Neuron (in vitro differentiated cells): ENCODE data around the gene FAM47E.
"Not testable (repeated sequence)": the region's sequence is repeated elsewhere in the genome, so short reads cannot be mapped to it uniquely, and the experiment has no call there.

Experiments used
- H2AFZ ChIP-seq: one replicate; pipeline ENCODE4 v1.6.1; 2013; ENCODE audit warnings: low read depth, mild to moderate bottlenecking, inconsistent platforms, low read length, moderate library complexity
- H3K27me3 ChIP-seq: one replicate; pipeline ENCODE4 v1.6.1; 2013; ENCODE audit warnings: low read length; ENCODE audit not compliant: insufficient read depth
- H3K36me3 ChIP-seq: one replicate; pipeline ENCODE4 v1.6.1; 2013; ENCODE audit warnings: low read length; ENCODE audit not compliant: insufficient read depth
- H3K4me1 ChIP-seq: one replicate; pipeline ENCODE4 v1.6.1; 2013; ENCODE audit warnings: low read length; ENCODE audit not compliant: insufficient read depth
- H3K4me3 ChIP-seq: 2 replicates; pipeline ENCODE4 v1.5.1; 2013; ENCODE audit warnings: mild to moderate bottlenecking, low read length, moderate library complexity
- H3K9me3 ChIP-seq: one replicate; pipeline ENCODE4 v1.6.1; 2013; ENCODE audit warnings: low read length

FAM47E gene

GRCh38 chr4:76278583-76278982 is 27.1 kb downstream of the FAM47E start:
- Histone ChIP-seq H2AFZ (no peak overlapping the region), H3K9me3 (no peaks in the 10 kb centered on the region), H3K4me3 (no peak overlapping the region), H3K36me3 (no peaks in the 10 kb centered on the region), H3K27me3 (no peaks in the 10 kb centered on the region), H3K4me1 (peaks cover 11% of the 10 kb centered on the region)

GRCh38 chr4:76279462-76279861 is 27.9 kb downstream of the FAM47E start:
- Histone ChIP-seq H3K4me3 (no peak overlapping the region), H2AFZ (no peak overlapping the region), H3K36me3 (no peaks in the 10 kb centered on the region), H3K4me1 (peaks cover 11% of the 10 kb centered on the region), H3K9me3 (no peaks in the 10 kb centered on the region), H3K27me3 (no peaks in the 10 kb centered on the region)

- no peaks in the 10 kb centered on the region for H3K27me3 ChIP-seq
- no peaks in the 10 kb centered on the region for H3K9me3 ChIP-seq
- H3K36me3 ChIP-seq, result no peaks in the 10 kb centered on the region
- no peak overlapping the region for H3K4me3 ChIP-seq
- peaks cover 11% of the 10 kb centered on the region for H3K4me1 ChIP-seq
- peak overlapping the region; percentile 10 for H2AFZ ChIP-seq
These were observed 29.2 kb downstream of the FAM47E start for GRCh38 chr4:76280488-76281441.

GRCh38 chr4:76281594-76281993 is 30.1 kb downstream of the FAM47E start:
- H2AFZ ChIP-seq, H3K4me3 ChIP-seq, H3K27me3 ChIP-seq, H3K36me3 ChIP-seq, H3K9me3 ChIP-seq: not testable (repeated sequence)
- H3K4me1 ChIP-seq, result peaks cover 11% of the 10 kb centered on the region

- Histone ChIP-seq H3K4me1 (peaks cover 11% of the 10 kb centered on the region), H3K36me3 (no peaks in the 10 kb centered on the region), H3K9me3 (no peaks in the 10 kb centered on the region), H3K4me3 (no peak overlapping the region), H3K27me3 (no peaks in the 10 kb centered on the region), H2AFZ (no peak overlapping the region)
These were observed 31.6 kb downstream of the FAM47E start for GRCh38 chr4:76282941-76283689.

GRCh38 chr4:76283900-76284299 is 32.4 kb downstream of the FAM47E start:
- no peaks in the 10 kb centered on the region for H3K9me3 ChIP-seq
- H3K27me3 ChIP-seq, result no peaks in the 10 kb centered on the region
- no peak overlapping the region for H2AFZ ChIP-seq
- H3K4me1 ChIP-seq, result peaks cover 11% of the 10 kb centered on the region
- H3K36me3 ChIP-seq, result no peaks in the 10 kb centered on the region
- no peak overlapping the region for H3K4me3 ChIP-seq

- H3K9me3 ChIP-seq, H2AFZ ChIP-seq, H3K27me3 ChIP-seq, H3K4me1 ChIP-seq, H3K4me3 ChIP-seq, H3K36me3 ChIP-seq: not testable (repeated sequence)
These were observed 36.3 kb downstream of the FAM47E start for GRCh38 chr4:76287811-76288210.

GRCh38 chr4:76292730-76293129 is 41.2 kb downstream of the FAM47E start:
- Histone ChIP-seq H3K36me3 (no peaks in the 10 kb centered on the region), H3K4me1 (no peaks in the 10 kb centered on the region), H3K4me3 (no peak overlapping the region)

GRCh38 chr4:76293772-76294171 is 42.3 kb downstream of the FAM47E start:
- H3K9me3 ChIP-seq, result peaks cover 8% of the 10 kb centered on the region

More at GRCh38 chr4:76292730-76293129, 41.2 kb downstream of the FAM47E start:
- Histone ChIP-seq H3K27me3 (no peaks in the 10 kb centered on the region), H3K9me3 (peaks cover 6% of the 10 kb centered on the region), H2AFZ (no peak overlapping the region)

GRCh38 chr4:76296286-76296820 is 44.8 kb downstream of the FAM47E start:
- peaks cover 5% of the 10 kb centered on the region for H3K9me3 ChIP-seq

More at GRCh38 chr4:76293772-76294171, 42.3 kb downstream of the FAM47E start:
- Histone ChIP-seq H3K36me3 (no peaks in the 10 kb centered on the region), H3K4me1 (no peaks in the 10 kb centered on the region), H3K4me3 (no peak overlapping the region), H2AFZ (no peak overlapping the region), H3K27me3 (no peaks in the 10 kb centered on the region)

GRCh38 chr4:76298227-76298626 is 46.7 kb downstream of the FAM47E start:
- Histone ChIP-seq H3K4me3 (no peak overlapping the region), H3K36me3 (no peaks in the 10 kb centered on the region), H3K9me3 (peaks cover 5% of the 10 kb centered on the region), H2AFZ (no peak overlapping the region), H3K27me3 (peaks cover 3% of the 10 kb centered on the region), H3K4me1 (no peaks in the 10 kb centered on the region)

More at GRCh38 chr4:76296286-76296820, 44.8 kb downstream of the FAM47E start:
- H3K27me3 ChIP-seq, result no peaks in the 10 kb centered on the region
- H3K4me1 ChIP-seq, result no peaks in the 10 kb centered on the region
- H2AFZ ChIP-seq, result no peak overlapping the region
- H3K36me3 ChIP-seq, result no peaks in the 10 kb centered on the region
- no peak overlapping the region for H3K4me3 ChIP-seq

GRCh38 chr4:76300012-76300411 is 48.5 kb downstream of the FAM47E start:
- Histone ChIP-seq H3K4me3 (no peak overlapping the region), H3K27me3 (peaks cover 6% of the 10 kb centered on the region), H3K9me3 (peaks cover 5% of the 10 kb centered on the region), H2AFZ (no peak overlapping the region), H3K36me3 (no peaks in the 10 kb centered on the region), H3K4me1 (no peaks in the 10 kb centered on the region)
